Skeletal muscle cell (primary cell): ENCODE measurements around the gene MYL3.

Experiments used
- DNase-seq: peaks from one replicate; pipeline ENCODE4 v3.0.0-alpha.2; 2010; ENCODE audit warnings: low read depth
- H3K4me3 ChIP-seq: 2 replicates; pipeline ENCODE4 v1.5.1; 2011; ENCODE audit warnings: low read depth, mild to moderate bottlenecking, control low read depth, low read length, moderate library complexity

The MYL3 gene

DNA sequence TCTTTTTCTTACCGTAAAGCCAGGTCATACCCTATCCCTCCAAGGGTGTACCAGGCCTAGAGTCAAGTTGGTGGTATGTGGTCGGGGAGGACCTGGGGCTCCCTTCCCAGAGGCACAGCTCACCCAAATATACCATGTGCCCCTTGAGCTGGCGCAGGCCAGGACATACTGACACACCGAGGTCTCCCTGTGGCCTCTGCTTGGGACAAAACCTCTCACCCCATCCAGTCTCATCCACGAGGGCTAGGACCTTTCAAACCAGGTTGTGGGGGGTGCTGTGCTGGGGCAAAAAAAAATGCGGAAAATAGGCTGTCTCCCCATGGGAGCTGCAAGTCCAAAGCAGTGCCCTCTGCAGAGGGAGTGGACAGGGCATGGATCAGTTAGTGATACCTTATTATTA is 37.1 kb upstream of the MYL3 start:
- H3K4me3 ChIP-seq, result no peak overlapping the region
- no peak for DNase-seq

DNA sequence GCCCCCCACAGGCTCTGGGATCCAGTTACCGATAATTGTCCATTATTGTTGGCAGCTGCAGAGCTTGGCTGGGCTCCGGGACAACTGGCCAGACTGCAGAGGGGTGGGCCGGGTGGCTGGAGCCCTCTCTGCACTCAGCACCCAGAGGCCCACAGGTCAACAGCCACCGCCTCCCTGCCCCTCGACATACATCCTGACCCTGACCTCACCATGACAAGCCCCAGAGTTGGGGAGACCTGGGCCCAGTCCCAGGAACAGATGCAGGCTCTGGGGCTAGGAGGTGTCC is 36.7 kb upstream of the MYL3 start:
- DNase-seq, result no peak

DNA sequence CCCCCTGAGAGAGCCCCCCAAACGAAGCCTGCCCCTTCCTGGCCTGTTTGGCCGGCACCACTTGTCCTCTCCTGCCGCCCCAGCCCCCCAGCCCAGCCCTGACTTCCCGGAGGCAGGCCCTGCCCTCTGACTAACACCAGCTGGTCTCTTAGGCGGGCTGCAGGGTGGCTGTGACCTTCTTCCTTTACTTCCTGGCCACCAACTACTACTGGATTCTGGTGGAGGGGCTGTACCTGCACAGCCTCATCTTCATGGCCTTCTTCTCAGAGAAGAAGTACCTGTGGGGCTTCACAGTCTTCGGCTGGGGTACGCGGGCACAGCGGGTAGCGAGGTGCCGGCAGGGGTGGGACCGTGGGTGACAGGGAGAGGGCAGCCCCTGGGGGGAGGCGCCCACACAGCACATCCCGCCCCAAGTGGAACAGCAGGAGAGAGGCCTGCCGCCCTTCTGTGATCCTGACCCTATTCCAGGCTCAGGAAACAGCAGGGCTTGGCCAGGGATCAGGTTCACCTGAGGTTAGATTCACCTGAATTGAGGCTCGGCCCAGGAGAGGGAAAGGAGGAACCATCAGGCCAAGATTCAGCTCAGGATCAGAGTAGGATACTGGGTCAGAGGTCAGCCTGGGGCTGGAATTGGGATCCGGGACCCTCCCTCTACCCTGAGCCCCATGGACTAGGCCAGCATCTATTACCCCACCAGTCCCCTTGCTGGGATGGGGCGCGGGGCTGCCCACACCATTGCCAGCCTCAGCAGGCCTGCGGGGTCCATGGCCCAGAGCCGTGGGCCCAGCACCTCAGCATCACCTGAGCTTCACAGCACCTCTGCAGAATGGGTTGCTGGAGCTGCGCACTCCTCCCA is 36.1 kb upstream of the MYL3 start:
- peak overlapping the region; percentile 17 for H3K4me3 ChIP-seq
- DNase-seq, result no peak

More for the DNA sequence above, 36.7 kb upstream of the MYL3 start:
- H3K4me3 ChIP-seq, result no peak overlapping the region

DNA sequence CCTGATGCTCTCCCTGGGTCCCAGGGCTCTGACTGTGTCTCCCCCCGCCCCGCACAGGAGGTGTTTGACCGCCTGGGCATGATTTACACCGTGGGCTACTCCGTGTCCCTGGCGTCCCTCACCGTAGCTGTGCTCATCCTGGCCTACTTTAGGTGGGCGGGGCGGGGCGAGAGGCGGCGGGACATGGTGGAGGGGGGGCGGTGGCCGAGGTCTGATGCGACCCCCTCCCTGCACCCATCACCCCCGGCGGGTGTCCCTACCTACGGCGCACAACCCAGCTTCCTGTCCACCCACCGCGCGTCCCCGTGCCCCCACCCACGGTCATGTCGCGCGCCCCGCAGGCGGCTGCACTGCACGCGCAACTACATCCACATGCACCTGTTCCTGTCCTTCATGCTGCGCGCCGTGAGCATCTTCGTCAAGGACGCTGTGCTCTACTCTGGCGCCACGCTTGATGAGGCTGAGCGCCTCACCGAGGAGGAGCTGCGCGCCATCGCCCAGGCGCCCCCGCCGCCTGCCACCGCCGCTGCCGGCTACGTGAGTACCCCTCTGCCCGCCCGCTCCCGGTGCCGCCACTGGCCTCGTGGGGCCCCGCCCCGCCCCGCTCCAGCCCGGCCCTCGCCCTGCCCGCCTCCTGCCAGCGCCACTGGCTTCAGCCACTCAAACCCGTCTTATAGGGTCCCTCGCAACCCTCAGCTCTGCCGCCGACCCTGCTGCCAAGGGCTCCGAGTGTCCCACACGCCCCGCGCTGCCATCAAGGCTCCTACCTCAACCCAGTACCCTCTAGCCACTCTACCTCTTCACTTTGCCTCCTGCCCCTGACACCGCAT is 35.3 kb upstream of the MYL3 start:
- no peak for DNase-seq
- peak overlapping the region; percentile 26 for H3K4me3 ChIP-seq

DNA sequence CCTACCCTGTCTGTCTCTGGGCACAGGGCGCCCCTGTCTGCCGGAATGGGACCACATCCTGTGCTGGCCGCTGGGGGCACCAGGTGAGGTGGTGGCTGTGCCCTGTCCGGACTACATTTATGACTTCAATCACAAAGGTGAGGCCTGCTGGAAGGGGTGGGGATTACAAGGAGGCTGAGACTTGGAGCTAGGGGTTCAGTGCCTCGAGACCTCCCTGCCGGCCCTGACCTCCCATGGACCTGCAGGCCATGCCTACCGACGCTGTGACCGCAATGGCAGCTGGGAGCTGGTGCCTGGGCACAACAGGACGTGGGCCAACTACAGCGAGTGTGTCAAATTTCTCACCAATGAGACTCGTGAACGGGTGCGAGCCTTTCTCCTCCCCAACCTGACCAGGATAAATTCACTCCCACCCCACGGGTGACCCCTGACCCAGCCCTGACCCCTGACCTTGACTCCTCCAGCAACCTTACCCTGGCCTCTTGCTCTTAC is 34.6 kb upstream of the MYL3 start:
- H3K4me3 ChIP-seq, result no peak overlapping the region
- DNase-seq, result no peak

DNA sequence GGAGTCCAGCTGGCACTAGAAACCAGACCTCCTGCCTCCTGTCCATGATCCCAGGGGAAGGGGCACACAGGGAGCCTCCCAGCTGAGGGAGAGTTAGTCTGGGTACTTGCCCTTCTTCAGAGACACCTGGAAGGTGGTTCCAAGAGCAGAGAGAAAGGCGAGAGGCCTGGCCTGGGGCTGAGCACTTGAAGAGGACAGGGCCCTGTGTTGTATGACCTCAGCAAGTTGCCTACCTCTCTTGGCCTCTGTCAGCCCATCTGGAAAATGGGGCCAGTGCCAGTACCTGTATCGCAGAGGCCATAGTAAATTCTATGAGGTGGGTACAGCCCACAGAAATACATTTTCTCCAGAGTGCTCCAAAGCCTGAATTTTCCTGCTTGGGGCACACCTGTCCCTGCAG is 33.8 kb upstream of the MYL3 start:
- no peak for DNase-seq
- no peak overlapping the region for H3K4me3 ChIP-seq

DNA sequence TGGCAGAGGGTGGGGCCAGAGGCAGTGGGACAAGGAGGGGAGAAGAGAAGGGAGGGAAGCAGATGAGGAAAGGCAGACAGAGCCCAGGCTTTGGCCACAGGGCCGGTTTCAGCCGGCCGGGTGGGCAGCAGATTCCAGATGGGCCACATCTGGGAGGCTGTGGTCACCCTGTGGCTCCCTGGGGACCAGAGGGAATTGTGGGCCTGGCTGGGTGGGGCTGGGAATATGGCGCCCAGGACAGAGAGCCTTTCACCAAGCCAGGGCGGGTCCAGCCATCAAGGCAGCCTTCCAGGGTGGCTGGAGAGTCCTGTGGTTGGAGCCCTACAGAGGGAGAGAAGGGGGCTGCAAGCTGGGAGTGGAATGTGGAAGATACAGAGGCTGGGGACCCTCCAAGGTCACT is 33.1 kb upstream of the MYL3 start:
- H3K4me3 ChIP-seq, result no peak overlapping the region
- DNase-seq, result no peak

DNA sequence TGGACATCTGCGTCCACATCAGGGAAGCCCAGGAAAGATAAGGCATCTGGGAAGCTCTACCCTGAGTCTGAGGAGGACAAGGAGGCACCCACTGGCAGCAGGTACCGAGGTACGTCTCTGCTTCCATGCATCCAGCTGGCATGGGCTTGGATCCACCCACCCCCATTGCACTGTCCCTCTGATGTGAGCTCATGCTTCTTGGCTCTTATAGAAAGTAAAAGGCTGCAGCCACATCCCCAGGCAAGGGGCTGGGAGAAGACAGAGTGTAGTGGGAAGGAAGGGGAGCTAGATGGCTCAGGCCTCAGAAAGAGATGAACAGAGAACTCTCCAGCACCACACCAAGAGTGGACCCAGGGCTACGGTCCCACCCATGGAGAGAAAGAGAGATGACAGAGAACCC is 32.5 kb upstream of the MYL3 start:
- no peak overlapping the region for H3K4me3 ChIP-seq
- DNase-seq, result no peak

DNA sequence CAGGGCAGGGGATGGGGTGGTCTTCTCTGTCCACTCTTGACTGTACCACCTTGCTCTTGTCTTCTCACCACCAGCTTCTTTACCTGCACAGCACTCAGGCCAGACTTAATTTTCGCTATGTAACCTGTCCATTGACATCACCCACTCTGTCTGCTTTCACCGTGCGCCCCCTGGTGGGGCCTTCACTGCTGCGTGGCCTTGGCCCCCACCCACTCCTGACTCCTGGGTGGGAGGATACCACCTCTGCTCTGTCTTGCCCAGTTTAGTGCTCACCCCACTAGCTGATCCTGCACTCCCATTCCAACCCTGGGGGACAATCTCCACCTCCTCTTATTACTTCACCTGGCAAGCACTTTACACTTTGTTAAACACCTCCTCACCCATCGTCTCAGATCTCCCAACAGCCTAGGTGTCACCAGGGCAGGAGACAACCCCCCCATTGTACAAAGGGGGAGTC is 32.0 kb upstream of the MYL3 start:
- no peak for DNase-seq
- no peak overlapping the region for H3K4me3 ChIP-seq

DNA sequence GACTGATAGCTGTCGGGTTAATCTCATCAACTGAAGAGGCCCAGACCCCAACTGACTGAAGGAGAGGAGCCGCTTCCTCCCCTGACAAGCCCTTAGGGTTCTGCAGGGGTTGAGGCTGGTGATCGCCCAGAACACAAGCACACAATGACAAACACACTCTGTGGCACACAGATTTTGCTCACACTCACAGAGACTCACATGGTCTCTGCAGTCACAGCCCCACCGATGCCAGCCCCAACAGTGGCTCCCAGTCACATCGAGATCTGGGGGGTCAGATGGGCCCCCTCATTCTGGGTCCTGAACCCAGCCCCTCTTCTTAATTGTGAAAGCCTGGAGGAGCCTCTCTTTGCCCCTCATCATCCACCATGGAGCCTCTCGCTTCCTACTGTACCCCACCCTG is 31.0 kb upstream of the MYL3 start:
- DNase-seq, result no peak
- H3K4me3 ChIP-seq, result no peak overlapping the region

DNA sequence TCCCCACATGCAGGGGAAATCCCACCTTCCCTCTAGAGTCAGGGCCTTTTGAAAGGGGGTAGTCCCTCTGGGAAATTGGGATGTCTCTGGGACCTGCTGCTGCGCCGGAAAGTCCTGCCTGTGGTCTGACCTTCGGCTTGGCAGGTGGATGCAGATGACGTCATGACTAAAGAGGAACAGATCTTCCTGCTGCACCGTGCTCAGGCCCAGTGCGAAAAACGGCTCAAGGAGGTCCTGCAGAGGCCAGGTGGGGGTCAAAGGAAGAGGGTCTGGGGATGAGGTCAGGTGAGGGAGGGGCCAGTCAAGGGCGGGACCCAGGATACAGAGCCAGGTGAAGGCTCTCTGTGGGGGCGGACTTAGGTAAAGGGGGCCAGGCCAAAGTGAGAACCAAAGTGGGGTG is 30.5 kb upstream of the MYL3 start:
- H3K4me3 ChIP-seq, result no peak overlapping the region
- DNase-seq, result no peak

DNA sequence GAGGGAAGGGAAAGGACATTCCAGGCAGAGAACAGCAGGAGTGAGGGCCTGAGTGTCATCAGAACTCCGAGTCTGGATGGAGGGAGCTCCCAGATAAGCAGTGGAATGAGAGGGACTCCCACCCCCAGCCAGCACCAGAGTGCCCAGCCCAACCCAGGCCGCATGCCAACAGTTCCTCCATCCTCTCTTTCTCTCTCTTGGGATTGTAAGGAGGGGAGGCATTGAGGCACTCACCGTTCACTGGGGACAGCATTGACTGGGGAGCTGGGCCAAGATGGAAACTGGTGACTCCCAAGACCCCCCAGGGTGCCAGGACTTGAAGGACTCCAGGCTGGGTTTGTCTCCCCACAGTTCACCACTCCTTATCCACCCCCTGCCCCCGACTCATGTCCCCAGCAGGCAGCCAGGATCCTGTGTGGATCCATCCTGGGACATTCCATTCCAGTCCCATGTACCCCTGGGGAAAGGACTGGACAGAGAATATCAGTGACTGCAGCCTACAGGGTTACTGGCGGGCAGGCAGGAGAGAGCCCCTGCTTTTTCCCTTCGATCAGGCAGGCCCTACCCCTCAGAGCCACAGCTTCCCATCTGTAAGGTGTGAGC is 30.0 kb upstream of the MYL3 start:
- H3K4me3 ChIP-seq, result no peak overlapping the region
- no peak for DNase-seq

DNA sequence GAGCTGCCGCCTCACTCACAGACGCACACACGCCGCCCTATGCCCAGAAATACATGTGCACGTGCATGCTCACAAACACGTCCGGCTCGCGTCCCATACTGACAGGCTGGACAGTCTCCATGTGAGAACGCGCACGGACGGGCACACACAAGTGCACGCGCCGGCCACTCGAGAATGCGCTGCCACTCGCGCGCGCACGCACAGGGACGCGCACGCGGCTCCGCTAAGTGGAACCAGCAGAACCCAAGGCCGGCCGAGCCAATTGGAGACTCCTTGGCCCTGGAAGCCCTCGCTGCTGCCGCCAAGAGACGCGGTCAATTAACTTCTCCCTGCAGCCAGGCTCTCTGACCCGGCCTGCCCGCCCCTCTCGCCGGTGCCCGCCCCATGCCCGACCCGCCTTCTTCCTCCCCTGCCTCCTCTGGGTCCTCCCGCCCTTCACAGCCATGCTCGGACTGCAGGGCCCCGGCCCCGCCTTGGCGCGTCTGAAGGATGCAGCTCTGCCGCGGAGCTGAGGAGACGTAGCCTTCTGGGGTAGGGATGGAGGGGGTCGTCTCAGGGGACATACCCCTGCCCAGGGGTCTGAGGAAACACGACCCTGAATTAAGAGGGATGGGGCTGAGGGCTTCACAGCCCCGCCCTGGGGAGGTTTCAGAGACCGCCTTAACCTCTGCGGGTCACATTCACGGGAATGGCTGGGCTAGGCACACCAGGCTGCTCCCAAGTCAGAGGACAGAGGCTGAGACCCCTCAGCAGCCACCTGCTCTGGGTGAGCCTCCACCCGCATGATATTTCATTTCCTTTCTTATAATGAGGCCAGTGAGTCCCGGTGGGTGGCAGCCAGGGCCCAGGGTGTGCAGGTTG is 29.3 kb upstream of the MYL3 start:
- DNase-seq, result no peak
- H3K4me3 ChIP-seq, result peak overlapping the region; percentile 39

DNA sequence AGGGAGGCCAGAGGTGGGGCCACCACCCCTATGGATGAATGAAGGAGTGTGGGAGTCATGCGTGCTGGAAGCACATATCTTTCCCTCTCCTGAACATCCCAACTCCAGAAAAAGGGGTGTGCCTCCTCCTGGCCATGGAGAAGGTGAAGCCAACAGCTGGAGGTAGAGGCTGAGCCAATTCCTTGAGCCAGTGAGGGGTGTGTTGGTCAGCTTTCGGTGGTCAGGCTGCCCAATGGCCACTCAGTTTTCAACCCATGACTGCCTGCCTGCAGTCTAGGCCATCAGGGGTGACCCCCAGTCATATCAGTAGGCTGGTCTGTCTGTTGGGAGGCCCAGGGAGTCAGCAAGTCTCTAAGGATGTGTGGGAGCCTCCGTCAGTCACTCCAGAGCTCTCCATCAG is 27.9 kb upstream of the MYL3 start:
- no peak overlapping the region for H3K4me3 ChIP-seq
- DNase-seq, result no peak

DNA sequence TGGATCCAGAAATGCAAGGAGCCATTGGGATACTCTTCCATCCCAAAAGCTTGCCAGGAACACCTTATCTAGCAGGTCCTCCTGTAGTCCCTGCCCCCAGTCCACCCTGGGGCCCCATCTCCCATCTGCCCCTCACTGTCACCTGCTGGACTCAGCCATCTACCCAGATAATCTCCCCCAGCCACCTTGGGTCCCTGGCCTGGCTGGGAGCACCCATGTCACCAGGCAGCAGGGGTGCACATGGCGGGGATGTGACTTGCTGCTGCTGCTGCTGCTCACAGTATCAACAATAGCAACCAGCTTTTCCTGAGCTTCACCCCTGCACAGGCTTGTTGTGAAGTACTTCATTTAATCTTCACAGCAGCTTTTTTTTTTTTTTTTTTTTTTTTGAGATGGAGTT is 26.9 kb upstream of the MYL3 start:
- H3K4me3 ChIP-seq, result no peak overlapping the region
- no peak for DNase-seq

DNA sequence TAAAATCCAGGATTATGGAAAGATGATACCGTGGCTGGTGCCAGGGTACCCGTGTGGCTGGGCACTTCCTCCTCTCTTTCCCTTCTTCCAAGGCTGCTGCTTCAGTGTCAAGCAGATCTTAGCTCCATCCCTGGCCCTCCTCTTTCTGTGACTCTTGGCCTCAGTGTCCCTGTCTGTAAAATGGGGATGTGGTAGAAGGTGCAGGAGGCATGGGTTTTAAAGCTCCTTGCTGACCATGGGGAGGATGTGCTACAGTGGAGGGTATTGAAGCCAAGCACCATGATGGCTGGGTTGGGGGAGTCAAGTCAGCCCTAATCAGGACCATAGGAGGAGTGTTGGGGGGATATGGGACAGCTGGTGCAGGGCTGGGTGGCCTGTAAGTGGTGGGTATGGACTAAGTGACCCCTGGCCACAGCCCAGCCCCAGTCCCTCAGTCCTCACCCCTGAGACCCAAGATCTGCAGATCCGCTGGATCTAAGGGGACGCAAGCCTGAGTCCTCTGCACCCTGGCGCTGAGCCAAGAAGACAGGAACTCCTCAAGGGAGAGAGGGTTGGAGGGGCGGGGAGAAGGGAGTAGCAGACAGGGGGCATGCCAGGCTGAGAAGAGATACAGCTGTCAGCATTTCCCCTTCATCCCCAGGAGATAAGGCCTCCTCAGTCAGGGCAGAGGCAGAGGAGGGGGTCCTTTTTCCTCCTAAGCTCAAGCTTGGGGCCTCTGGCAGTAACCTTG is 26.3 kb upstream of the MYL3 start:
- no peak for DNase-seq
- no peak overlapping the region for H3K4me3 ChIP-seq

DNA sequence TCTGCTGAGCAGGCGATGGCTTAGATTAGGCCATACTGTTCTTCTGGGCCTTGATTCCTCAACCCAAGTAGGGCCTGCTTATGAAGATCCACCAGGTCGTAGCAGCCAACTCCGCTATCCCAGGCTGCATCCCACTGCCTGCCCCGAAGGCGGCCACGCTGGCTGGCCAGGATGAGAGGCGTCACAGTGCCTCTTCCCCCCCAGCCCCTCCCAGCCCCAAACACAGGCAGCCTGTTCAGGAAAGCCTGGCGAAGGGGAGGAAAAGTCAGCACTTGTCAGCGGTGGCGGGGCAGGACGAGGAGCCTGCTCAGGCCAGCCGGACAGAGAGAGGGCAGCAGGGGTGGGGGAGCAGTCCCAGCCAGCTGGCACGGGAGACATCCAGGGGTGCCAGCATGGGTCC is 25.5 kb upstream of the MYL3 start:
- DNase-seq, result no peak
- no peak overlapping the region for H3K4me3 ChIP-seq

DNA sequence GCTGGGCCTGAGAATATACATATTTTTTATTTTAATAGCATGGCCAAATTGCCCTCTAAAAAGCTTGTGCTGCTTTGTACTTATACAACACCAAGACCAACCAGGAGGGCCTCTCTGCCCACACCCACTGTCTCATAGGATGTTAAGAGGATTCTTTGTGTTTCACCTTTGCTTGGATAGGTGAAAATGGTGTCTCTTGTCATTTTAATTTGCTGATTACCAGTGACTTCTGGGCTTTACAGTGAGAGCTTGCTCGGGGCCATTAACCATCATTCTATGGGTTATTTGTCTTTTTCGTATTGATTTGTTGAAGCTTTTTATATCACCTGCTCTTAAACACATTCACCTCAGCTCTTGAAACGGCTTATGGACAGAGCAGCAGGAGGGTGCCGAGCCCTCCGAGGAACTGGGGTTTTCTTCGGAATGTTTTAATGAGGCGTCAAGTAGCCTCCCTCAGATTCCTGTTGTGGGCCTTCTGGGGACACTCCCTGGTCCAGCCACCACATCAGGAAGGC is 24.8 kb upstream of the MYL3 start:
- no peak overlapping the region for H3K4me3 ChIP-seq
- no peak for DNase-seq

DNA sequence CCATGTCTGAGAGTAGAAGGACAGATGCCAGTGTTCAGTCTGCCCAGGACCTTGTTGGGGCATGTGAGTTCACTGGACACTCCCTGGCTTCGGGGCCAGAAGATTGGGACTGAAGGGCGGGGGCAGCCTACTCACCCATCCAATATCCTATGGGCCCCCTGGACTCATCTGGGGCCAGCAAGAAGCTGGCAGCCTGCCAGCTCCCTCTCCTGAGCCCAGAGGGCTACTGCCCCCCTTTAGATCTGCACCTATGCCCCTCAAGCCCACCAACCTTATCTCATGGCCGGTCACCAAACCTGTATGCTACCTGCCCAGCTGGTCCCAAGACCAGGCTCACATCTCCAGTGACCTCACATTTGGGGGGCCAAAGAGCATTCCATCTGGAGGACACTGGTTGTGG is 22.4 kb upstream of the MYL3 start:
- no peak overlapping the region for H3K4me3 ChIP-seq

More for the DNA sequence above, 22.4 kb upstream of the MYL3 start:
- no peak for DNase-seq
